Stimulated activated CD8-positive, alpha-beta memory T cell treated with anti-CD3 and anti-CD28 coated beads, Interleukin-12 subunit alpha, Interleukin-12 subunit beta, amount 100 ng/mL, for 1 hour (primary cell): ENCODE measurements around the gene HLA-DMA.

Source experiments
- DNase-seq: peaks from one replicate; pipeline ENCODE4 v3.0.0-alpha.2; 2020; ENCODE audit warnings: low read depth

The HLA-DMA gene

DNA sequence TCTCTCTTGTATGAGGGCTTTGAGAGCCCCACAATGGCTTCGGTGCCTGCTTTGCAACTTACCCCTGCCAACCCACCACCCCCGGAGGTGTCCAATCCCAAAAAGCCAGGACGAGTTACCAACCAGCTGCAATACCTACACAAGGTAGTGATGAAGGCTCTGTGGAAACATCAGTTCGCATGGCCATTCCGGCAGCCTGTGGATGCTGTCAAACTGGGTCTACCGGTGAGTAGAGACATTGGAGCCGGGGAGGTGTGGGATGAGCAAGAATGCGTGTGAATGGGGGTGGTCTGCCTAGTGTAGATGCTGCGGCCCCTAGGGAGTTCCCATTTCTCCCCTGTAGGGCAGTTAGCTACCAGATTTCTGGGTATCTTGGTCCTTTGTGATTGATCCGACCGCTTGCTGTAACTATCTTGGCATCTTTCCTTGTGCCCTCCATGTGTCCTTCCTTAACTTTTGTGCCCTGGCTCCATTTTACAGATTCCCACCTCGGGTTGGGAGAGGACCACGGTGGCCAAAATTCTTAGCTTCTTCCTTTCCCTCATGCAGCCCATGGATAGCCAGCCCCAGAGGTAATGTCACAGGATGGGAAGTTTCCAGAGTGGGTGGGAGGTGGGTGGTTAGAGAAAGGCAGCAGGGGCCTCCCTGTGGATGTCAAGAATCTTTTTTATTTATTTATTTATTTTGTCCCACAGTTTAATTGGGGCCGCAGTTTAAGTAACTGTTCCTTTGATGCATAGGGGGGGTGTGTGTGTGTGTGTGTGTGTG lies 21.8 kb upstream of the HLA-DMA start:
- DNase-seq = no peak

DNA sequence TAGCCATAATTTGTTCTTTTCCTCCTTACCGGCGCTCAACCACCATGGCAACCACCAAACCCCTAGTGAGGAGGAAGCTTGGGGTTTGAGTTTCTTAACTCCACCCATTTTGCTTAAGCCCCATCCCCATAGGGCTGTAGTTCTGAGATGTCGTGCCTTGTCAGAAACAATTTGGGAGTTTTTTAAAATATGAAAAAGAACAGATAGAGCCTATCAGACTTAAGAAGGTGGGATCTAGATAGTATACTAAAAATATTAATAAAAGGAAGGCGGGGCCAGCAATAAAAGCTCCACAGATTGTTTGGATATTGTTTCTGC lies 21.1 kb upstream of the HLA-DMA start:
- no peak for DNase-seq

DNA sequence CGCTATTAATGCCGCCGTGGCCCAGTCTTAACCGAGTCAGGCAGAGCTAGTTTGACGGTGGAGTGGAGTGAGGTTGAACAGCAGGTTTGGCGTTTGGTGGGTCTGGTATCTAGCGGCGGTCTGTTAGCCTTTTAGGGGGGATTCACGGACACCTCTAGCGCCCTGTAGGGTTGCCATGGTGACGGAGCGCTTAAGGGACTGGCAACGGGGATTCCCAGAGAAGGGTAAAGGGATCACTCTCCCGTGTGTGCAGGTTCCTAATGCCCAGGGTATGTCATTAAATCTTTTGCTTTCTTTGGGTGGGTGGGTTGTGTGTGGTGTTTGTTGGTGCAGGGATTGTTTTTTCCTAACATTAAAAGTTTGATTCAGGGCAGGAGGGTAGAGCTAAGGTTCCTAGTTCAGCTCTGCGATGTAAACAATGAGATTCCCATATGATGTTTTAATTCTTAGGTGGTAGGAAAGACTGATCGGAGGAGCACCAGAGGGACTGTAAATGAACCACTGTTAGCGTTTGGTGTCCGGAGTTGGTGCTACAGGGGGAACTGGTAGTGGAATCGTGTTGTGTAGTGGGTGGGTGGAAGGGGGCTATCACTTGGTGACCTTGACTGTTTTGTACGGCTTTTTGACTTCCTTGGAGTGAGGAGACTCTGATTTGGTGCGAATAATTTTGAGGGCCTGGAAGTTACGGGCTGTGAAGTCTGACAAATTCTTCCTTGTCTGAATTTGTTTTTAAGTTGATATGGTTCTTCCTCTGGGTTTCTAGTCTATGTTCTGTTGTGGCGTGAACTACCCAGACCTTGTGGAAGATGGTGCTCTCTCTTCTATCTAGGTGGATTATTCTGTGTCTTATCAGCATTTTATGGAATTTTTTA lies 20.5 kb upstream of the HLA-DMA start:
- DNase-seq = peak; percentile 36

DNA sequence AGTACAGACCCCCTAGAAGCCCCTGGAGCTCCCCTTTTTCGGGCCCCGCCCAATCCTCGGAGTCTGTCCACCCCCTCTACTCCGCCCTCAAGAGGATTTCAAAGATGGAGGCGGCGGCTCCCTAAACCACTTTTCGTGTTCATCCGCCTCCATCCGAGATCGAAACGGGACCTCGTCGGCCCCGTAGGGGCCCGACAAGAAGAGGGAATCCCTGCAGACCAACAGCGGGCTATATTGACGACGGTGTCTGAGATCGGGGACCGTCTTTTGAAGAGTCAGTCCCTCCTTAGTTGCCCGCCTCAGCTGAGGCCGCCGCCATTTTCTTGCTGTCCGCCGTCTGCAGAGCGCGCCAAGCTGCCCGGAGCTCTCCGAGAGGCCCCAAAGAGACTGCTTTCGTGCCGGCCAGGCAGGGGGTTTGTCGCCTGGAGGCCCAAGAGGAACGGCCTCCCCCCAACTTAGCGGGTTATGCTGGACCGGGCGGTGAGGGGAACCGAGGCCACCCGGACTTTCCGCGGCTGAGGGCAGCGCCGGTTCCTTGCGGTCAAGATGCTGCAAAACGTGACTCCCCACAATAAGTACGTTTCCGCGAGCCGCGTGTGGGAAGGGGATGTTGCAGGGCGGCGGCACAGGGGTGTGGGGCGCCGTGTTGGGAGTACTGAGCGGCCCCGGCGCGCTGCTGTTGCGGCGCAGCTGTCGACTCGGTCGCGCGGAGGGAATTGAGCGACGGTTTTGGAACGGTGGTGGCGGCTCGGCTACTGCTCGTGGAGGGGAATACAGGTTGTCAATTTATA lies 19.7 kb upstream of the HLA-DMA start:
- no peak for DNase-seq

DNA sequence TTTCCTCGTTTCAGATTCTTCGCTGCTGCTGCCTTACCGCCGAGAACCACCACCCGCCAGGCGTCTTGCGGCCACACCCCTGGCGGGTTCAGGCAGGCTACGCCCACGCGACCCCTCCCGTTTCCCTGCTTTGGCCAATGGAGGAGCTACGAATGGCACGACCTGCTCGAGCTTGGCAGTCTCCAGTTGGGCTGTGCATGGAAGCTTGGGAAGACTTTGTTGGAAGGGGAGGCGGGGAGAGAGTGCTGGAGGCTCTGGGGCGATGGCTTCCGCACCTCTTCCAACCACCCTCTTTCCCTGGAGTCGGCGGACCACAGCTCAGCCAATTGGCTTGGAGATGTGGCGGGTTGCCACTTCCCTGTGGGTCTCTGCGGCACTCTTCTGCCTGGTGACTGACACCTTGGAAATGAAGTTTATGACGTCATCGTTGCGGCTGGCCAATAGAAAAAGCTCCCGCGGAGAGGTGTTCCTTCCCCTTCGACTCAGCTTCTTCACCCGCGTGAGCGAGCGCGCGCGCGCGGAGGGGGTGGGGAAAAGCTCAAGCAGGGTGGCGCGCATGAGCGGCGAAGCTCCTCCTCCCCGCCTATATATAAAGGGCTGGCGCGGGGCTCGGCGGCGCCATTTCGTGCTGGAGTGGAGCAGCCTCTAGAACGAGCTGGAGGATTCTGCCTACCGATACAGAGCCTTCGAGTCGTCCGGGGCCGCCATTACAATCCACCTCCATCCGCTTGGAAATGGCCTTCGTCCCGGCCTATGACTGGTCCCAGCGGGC lies 18.9 kb upstream of the HLA-DMA start:
- peak; percentile 100 for DNase-seq

DNA sequence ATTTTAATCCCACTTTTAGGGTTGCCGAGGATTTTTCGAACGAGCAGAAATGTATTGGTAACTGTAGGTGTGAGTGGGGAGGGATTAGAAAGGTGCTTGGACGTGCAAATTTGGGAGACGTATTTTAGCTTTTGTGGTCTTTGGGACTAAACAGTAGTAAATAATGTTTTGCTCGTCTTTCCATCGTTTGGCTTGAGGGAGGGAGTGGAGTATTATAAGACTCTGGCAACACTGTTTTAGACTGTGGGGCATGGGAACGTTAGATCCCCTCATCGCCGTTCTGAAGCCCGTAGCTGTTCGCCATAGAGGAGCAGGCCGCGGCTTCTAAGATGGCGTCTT lies 18.3 kb upstream of the HLA-DMA start:
- no peak for DNase-seq

DNA sequence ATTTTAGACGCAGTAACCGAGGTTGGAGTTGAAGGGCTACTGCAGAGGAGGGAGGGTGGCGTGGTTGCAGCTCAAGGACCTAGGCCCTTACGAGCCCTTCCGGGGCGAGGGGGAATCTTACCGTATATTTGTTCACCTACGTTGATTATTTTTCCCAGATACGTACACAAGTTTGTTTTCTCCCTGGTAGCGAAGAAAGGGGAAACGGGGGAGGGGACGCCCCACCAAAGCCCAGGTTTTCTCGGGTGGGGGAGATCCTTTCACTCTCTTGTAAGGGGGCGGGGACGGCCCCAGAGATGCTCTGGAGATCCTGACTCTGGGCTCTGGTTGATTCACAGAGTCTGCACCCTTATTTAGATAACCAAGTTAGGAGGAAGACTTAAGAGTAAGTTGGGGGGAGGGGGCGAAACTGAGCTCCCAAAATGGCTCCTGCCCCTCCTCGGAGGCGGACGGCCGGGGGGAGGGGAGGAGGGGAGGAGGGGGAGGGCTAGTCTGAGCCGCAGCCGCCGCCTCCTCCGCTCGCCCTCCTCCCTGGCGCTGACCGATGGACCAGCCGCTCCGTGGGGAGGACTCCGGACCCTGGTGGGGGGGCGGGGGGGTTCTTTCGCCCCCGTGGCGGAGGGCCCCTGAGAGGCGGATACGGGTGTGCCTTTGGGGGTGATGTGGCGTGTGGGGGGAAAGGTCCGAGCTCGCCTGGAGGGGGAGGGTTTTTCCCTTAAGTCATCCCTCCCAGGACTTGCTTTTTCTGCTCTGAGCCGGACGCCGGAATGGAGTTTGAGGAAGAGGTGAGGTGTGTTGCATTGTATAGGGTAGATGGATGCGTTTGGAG lies 17.7 kb upstream of the HLA-DMA start:
- DNase-seq = no peak

DNA sequence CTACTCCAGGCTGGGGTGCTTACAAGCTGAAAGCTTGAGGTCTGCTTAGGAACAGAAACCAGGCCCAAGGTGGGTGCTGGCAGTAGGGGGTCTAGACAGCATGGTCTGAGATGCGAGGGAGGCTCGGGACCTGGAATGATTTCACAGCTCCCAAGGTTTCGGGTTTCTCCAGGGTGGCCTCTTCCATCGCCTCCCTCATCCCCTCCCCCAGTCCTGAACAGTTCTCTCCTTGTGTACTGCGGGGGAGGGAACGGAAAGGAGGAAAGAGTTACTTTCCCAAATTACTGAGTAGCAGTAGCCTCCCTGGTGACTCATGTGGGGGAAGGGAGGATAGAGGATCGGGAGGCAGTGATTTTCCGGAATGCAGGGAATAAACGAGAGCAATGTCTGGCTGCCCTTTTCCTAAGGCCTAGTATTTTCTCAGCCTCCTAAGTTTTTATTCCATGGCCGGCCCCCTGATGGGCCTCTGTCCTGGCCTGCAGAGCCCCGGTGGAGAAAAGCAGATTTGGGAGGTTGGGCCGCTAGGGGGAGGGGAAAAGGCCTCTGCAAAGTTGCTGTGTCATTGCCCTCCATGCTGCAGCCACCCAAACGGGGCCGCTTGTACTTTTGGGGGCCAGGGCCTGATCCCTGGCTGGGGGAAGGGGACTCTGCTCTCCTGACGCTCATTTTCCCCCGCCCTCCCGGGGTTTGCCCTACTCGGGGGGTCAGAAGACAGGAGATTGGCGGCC lies 17.0 kb upstream of the HLA-DMA start:
- no peak for DNase-seq

DNA sequence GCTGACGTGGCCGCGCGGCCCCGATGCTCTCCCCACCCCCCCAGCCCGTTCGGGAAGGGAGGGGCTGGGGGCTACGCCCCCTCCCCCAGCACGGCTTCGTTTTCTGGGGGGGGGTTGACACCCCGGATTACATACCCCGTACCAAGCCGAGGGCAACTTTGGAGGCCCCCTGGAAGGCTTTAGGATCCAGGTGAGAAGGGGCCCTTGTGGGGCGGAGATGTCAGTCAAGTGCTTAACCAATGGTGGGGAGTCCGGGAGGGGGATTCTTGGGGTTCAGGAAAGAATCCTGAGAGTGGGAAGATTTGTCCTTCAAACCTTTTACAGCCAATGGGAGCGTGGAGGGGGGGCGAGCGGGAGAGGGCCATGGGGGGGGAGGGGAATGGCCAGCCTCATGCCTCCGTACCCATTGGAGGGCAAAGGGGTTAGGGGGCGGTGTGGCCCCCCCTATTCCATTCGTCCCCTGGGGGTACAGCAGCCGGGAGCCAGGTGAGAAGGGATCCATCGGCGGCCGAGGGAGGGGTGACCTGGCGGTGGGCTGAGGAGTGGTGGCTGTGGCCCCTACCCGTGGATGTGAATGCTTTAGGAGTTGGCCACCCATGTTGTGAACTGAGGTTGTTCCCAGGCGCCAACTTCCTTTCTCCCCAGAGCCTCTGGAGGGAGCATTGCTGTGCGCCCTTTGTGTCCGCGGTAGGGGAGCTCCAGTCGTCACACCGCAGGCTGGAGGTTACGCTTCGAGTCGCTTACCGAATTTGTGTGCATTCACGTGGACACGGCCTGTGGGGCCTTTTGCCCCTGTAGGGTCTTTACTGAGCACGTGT lies 16.2 kb upstream of the HLA-DMA start:
- DNase-seq = no peak

DNA sequence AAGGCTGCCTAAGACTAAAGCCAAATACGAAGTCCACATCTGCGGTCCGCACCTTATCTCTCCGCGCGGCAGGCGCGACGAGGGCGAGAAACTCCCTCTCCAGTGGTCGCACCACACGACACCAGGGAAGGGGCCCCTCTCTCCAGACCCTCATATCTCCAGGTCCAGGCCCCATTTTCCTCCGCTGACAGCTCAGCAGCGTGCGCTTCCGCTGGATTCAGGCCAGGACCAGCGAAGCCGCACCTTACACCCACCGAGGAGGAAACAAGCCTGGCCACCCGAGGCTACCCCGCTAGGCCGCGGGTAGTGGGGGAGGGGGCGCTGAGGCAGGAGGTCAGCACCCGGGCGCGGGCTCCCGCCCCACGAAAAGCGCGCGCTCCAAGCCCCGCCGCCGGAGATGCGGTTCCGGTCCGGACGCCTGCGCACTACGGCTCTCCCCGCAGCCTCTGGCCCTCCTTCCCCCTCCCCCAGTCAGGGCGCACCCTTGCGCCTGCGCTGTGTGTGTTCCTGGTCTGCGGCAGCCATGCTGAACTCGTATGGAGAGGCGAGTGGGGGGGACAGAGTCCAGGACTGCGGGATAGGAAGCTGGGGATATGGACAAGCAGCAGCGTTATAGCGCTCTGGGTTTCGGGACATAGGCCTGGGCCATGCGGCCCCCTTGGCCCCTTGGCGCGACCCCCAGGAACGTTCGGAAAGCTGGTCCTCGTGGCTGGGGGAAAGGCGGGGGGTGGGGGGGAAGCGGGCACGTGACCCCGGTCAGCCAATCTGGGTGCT lies 15.4 kb upstream of the HLA-DMA start, which contains the start of gene BRD2:
Gene BRD2 (plus strand): TSS at position 502 of the 774 bp plus-strand sequence. CDS start 4,305 bp downstream, outside the sequence.
- peak; percentile 95 for DNase-seq

DNA sequence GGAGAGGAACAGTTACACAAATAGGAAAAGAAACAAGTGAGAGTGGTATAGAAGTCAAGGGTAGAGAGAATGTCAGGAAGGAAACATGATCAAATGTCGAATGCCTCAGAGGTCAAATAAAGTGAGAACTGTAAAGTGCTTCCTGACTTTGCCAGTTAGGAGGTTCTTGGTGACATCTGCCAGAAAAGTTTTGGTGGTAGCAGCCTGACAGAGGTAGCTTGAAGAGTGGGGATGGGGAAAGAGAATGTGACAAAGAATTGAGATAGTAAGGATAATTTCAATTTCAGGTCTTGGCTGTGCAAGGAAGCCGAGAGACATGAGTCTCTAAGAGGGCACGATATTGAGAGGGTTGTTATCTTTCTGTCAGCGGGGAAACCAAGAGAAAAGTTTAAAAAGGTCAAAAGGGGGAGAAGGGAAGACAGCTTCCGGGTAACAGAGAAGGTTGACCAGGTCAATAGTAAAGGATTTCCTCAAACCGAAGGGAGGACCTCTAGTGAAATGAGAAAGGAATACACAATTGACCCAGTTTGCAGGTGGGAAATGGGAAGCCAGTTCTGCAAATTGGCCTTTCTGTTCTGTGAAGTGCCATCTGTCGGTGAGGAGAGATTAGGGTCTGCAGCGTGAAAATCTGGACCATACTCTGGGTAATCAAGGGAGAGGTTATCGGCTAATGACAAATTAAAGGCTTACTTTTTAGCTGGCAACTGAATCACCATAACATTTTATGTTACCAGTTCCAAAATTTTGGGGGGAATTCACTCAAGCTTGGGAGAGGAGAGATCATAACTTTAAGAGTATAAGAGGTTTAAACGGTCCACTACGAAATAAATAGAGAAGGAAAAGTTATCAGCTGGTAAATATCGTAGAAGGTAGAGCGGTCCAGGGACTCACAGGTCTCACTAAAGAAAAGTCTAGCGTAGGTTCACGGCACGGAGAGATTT lies 14.5 kb upstream of the HLA-DMA start:
- DNase-seq = no peak

DNA sequence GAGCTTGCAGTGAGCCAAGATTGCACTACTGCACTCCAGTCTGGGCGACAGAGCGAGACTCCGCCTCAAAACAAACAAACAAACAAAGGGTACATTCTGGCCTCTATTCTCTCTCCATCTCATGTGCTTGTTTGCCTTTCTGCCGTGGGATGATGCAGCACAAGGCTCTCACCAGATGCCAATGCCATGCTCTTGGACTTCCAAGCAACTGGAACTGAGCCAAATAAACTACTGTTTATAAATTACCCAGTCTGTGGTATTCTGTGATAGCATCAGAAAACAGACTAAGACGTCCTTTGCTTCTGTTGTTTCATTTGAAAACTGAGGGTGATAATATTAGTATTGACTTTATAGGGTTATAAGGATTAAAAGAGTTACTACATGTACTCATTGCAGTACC lies 11.9 kb upstream of the HLA-DMA start:
- no peak for DNase-seq

DNA sequence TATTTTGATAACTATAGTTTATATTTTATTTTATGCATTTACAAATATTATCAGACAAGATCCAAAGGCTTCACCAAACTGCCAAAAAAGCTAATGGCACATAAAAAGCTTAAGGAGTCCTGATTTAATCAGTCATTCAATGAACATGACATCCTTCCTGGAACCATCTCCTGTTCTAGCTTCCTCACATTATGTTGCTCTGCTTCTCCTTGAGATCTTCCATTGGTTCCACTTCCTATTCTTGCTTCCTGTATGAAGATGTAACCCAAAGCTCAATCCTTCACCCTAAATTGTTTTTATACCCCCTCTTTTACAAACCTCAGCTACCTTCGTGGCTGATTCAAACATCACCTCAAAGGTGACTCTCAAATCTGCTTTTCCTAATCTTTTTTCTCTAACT lies 11.0 kb upstream of the HLA-DMA start:
- no peak for DNase-seq

DNA sequence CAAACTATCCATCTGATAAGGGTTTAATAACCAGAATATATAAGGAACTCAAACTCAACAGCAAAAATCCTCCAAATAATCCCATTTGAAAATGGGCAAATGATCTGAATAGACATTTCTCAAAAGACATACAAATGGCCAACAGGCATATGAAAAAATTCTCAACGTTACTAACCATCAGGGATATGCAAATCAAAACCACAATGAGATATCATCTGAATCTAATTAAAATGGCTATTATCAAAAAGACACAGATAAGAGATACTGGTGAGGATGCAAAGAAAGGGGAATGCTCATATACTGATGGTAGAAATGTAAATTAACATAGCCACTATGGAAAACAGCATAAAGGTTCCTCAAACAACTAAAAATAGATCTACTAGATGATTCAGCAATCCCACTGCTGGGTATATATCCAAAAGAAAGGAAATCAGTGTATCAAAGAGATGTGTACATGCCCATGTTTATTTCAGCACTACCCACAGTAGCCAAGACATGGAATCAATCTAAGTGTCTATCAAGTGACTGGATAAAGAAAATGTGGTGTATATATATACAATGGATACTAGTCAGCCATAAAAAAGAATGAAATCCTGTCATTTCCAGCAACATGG lies 9.4 kb upstream of the HLA-DMA start:
- no peak for DNase-seq

DNA sequence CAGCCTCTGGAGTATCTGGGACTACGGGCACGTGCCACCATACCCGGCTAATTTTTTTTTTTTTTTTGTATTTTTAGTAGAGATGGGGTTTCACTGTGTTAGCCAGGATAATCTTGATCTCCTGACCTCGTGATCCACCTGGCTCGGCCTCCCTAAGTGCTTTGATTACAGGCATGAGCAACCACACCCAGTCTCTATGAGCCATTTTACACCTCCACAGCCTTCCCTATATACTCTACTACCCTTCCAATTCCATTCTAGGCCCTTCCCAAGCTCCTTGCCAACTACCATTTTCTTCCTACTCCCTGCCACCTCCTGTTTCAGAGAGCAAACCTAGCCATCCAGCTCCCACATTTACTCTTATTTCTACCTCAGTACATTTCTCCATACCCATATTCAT lies 7.7 kb upstream of the HLA-DMA start:
- no peak for DNase-seq

DNA sequence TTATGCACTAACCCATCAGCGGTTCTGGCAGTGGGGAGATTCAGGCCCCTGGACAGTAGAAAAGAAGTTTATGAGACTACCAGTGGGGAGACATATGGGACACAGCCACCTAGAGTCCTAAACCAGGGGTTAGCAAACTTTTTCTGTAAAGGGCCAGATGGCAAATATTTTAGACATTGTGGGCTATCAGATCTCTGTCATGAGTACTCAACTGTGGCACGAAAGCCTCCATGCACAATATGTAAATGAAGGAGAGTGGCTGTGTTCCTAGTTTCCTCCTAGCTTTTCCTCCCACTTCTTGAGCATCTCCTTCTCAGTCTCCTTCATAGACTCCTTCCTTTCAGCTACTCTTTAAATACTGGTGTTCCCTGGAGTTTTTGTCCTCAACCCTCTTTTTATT lies 3.3 kb upstream of the HLA-DMA start:
- no peak for DNase-seq
